Astrocyte (in vitro differentiated cells and primary cell): Measurements from ENCODE around the gene KDM2B.

Experiments
- CTCF ChIP-seq: IDR thresholded peaks from 2 replicates; pipeline ENCODE4 v1.5.1; 2011; ENCODE audit warnings: low read depth, mild to moderate bottlenecking, inconsistent platforms, low read length, moderate library complexity; ENCODE audit not compliant: insufficient read depth
- EZH2 ChIP-seq: IDR thresholded peaks from 2 replicates; pipeline ENCODE4 v1.6.1; 2012; ENCODE audit warnings: mild to moderate bottlenecking, low read length, inconsistent platforms; ENCODE audit not compliant: insufficient read depth

- TF ChIP-seq CTCF = no peak
- TF ChIP-seq EZH2 = no peak
Measured at GRCh38 chr12:121397521-121397920, 183.3 kb downstream of the KDM2B start.
